Measurements from ENCODE around the gene PHACTR2. TPM values are rescaled to one million over a fixed set of nuclear protein-coding genes. Genes with fewer than 3 reads are reported as not detected.
A peak's percentile ranks its signal among the peaks of the same experiment; 100 is the strongest.

Gene PHACTR2
- total and polyA plus RNA-seq, 4 donors: 4.0 to 23.8 (median 15.0) TPM

- peak overlapping the region; percentile 89 for H3K27ac ChIP-seq (ENCODE audit: low read depth in 1 of 2, low read length in 2 of 2)
- H3K9me3 ChIP-seq (ENCODE audit: control insufficient read depth in 4 of 4, low read length in 3 of 4): no peaks in the 10 kb centered on the region
- DNase-seq (ENCODE audit: low spot score): no peak
- peak overlapping the region; percentile 94 to 98 for H3K9ac ChIP-seq (ENCODE audit: low read depth in 1 of 2, low read length in 2 of 2)
- 42% methylated on average over 7 of the region's 7 CpGs for WGBS
- H3K4me1 ChIP-seq (ENCODE audit: control insufficient read depth in 4 of 4, insufficient read depth in 4 of 4, low read length in 3 of 4): peaks cover 0 to 14% (median 10%) of the 10 kb centered on the region in 4 donors
- H3K4me3 ChIP-seq (ENCODE audit: low read depth in 1 of 3, low read length in 3 of 3): peak overlapping the region; percentile 77 to 95 (median 91)
- TF ChIP-seq HNF4A (conservative IDR thresholded peaks at IDR 0.05) (no peak), TAF1 (conservative IDR thresholded peaks at IDR 0.05) (no peak), CTCF (IDR thresholded peaks at IDR 0.05; ENCODE audit: low read depth, low read length, missing input control) (no peak), GABPA (IDR thresholded peaks at IDR 0.05 in 1 of 2, conservative IDR thresholded peaks at IDR 0.05 in 1 of 2) (no peak), EGR1 (IDR thresholded peaks at IDR 0.05; ENCODE audit: low read depth in 2 of 2) (no peak), HNF4G (IDR thresholded peaks at IDR 0.05) (no peak), JUND (IDR thresholded peaks at IDR 0.05) (no peak), ATF3 (IDR thresholded peaks at IDR 0.05) (no peak), NR2F2 (IDR thresholded peaks at IDR 0.05) (no peak), SP1 (IDR thresholded peaks at IDR 0.05) (no peak), YY1 (IDR thresholded peaks at IDR 0.05) (no peak), MAX (IDR thresholded peaks at IDR 0.05) (no peak), REST (IDR thresholded peaks at IDR 0.05) (no peak), FOXA1 (IDR thresholded peaks at IDR 0.05) (no peak), FOXA2 (IDR thresholded peaks at IDR 0.05) (no peak), RAD21 (IDR thresholded peaks at IDR 0.05) (no peak), RXRA (IDR thresholded peaks at IDR 0.05) (no peak)
- H3K36me3 ChIP-seq (ENCODE audit: control insufficient read depth in 4 of 4, insufficient read depth in 3 of 4, low read depth in 1 of 4, low read length in 3 of 4): peaks cover 10 to 27% (median 21%) of the 10 kb centered on the region in 4 donors
- H3K27me3 ChIP-seq (ENCODE audit: control insufficient read depth in 4 of 4, insufficient read depth in 4 of 4, low read length in 3 of 4): no peaks in the 10 kb centered on the region
These were observed 164.7 kb downstream of the PHACTR2 start for GRCh38 chr6:143842461-143842901.

GRCh38 chr6:143842902-143843676 lies 165.3 kb downstream of the PHACTR2 start, which contains the start of gene LTV1:
Gene LTV1 (plus strand): TSS chr6:143843338. CDS start chr6:143843478, 140 bp downstream.
- Histone ChIP-seq H3K9ac (ENCODE audit: low read depth in 1 of 2, low read length in 2 of 2) (peak within 1 kb of the TSS; percentile 94 to 98), H3K4me3 (ENCODE audit: low read depth in 1 of 3, low read length in 3 of 3) (peak within 1 kb of the TSS; percentile 77 to 95 (median 91)), H3K4me1 (ENCODE audit: control insufficient read depth in 4 of 4, insufficient read depth in 4 of 4, low read length in 3 of 4) (peaks cover 0 to 14% (median 10%) of the 10 kb centered on the region in 4 donors), H3K27ac (ENCODE audit: low read depth in 1 of 2, low read length in 2 of 2) (peak within 1 kb of the TSS; percentile 89), H3K9me3 (ENCODE audit: control insufficient read depth in 4 of 4, low read length in 3 of 4) (no peaks in the 10 kb centered on the region), H3K27me3 (ENCODE audit: control insufficient read depth in 4 of 4, insufficient read depth in 4 of 4, low read length in 3 of 4) (no peaks in the 10 kb centered on the region), H3K36me3 (ENCODE audit: control insufficient read depth in 4 of 4, insufficient read depth in 3 of 4, low read depth in 1 of 4, low read length in 3 of 4) (peaks cover 10 to 31% (median 25%) of the 10 kb centered on the region in 4 donors)
- DNase-seq (ENCODE audit: low spot score): peak; percentile 93
- WGBS: under 1% methylated on average over 64 of the region's 64 CpGs
- TF ChIP-seq ATF3 (IDR thresholded peaks at IDR 0.05) (peak; percentile 67), RAD21 (IDR thresholded peaks at IDR 0.05) (peak in 1 of 2 donors; percentile 41), ZBTB33 (IDR thresholded peaks at IDR 0.05) (peak; percentile 99), HNF4A (conservative IDR thresholded peaks at IDR 0.05) (peak; percentile 61 to 65), CTCF (IDR thresholded peaks at IDR 0.05; ENCODE audit: low read depth, low read length, missing input control) (no peak), NR2F2 (IDR thresholded peaks at IDR 0.05) (no peak), JUND (IDR thresholded peaks at IDR 0.05) (peak; percentile 62 to 72), EGR1 (IDR thresholded peaks at IDR 0.05; ENCODE audit: low read depth in 2 of 2) (no peak), SP1 (IDR thresholded peaks at IDR 0.05) (peak; percentile 81), TAF1 (conservative IDR thresholded peaks at IDR 0.05) (no peak), FOXA1 (IDR thresholded peaks at IDR 0.05) (no peak), FOXA2 (IDR thresholded peaks at IDR 0.05) (no peak)
